ENCODE results near the gene PFKM.

DNA sequence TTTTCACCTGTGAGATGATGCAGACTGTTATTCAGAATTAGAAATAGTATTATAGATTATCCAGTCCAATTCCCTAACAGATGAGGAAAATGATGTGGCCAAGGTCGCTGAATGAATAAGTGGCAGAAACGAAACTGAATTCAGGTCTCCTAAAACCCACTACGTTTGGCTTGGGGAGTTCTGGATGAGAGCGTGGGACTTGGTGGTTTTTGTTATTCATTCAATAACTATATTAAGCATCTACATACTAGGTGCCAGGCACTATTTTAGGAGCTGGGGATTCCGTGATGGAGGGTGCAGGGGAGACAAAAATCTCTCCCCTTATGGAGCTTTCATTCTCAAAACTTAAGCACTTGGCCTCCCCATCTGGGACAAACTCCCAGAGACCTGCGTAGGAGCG, 63.5 kb downstream of the PFKM start:
- TF ChIP-seq CTCF (conservative IDR thresholded peaks at IDR 0.05; ENCODE audit: low read depth, low read length) (no peak), MAZ (IDR thresholded peaks at IDR 0.05; ENCODE audit: borderline replicate concordance, low read depth, low read length) (no peak), NFE2L2 (IDR thresholded peaks at IDR 0.05; ENCODE audit: low read depth, low read length) (no peak), MXI1 (IDR thresholded peaks at IDR 0.05; ENCODE audit: borderline replicate concordance, low read depth, low read length) (no peak), POLR2A (IDR thresholded peaks at IDR 0.05; ENCODE audit: low read depth, low read length) (no peak)
- TF ChIP-seq, protein P1, sequence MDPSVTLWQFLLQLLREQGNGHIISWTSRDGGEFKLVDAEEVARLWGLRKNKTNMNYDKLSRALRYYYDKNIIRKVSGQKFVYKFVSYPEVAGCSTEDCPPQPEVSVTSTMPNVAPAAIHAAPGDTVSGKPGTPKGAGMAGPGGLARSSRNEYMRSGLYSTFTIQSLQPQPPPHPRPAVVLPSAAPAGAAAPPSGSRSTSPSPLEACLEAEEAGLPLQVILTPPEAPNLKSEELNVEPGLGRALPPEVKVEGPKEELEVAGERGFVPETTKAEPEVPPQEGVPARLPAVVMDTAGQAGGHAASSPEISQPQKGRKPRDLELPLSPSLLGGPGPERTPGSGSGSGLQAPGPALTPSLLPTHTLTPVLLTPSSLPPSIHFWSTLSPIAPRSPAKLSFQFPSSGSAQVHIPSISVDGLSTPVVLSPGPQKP (IDR thresholded peaks at IDR 0.05; ENCODE audit: borderline replicate concordance, low read depth, low read length): no peak
